PC-9 (cell line): Measurements from ENCODE around the gene CUL3.

Experiments used
- EZH2 ChIP-seq: fragments of 200-600 bp; sonication (generic); IDR thresholded peaks from 2 replicates; pipeline ENCODE4 v1.8.0; 2017; ENCODE audit warnings: antibody characterized with exemption, low read depth
- TF ChIP-seq, protein P1 (sequence below): fragments of 200-600 bp; sonication (generic); conservative IDR thresholded peaks from 2 replicates; pipeline ENCODE4 v1.6.1; 2017; ENCODE audit warnings: mixed run types, antibody characterized with exemption, mild to moderate bottlenecking, moderate library complexity

DNA sequence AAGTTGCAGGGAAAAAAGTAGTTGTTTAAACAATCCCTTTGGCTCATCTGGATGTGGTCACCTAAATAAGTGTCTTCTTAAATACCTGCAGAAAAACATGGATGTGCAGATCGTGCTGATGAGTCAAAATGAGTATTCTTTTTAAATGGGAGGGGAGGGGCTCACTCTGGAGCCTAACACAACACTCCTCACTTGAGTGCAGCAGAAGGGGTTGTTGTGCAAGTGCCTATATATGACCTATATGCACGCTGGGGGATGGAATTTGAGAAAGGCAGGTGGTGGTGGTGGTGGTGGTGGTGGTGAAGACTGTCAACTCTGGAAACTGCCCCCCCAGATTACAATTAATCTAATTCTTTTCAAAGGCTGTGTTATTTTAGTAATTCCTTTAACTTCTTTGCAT lies 105.3 kb downstream of the CUL3 start:
- TF ChIP-seq, protein P1, sequence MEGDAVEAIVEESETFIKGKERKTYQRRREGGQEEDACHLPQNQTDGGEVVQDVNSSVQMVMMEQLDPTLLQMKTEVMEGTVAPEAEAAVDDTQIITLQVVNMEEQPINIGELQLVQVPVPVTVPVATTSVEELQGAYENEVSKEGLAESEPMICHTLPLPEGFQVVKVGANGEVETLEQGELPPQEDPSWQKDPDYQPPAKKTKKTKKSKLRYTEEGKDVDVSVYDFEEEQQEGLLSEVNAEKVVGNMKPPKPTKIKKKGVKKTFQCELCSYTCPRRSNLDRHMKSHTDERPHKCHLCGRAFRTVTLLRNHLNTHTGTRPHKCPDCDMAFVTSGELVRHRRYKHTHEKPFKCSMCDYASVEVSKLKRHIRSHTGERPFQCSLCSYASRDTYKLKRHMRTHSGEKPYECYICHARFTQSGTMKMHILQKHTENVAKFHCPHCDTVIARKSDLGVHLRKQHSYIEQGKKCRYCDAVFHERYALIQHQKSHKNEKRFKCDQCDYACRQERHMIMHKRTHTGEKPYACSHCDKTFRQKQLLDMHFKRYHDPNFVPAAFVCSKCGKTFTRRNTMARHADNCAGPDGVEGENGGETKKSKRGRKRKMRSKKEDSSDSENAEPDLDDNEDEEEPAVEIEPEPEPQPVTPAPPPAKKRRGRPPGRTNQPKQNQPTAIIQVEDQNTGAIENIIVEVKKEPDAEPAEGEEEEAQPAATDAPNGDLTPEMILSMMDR: no peak
- no peak for TF ChIP-seq EZH2
